ENCODE data around the gene AREL1. TPM values are rescaled to one million over a fixed set of nuclear protein-coding genes. Genes with fewer than 3 reads are reported as not detected.

Gene AREL1
- total RNA-seq, 4 donors from 2014 or later, result 18.0 to 44.2 (median 30.1) TPM

DNA sequence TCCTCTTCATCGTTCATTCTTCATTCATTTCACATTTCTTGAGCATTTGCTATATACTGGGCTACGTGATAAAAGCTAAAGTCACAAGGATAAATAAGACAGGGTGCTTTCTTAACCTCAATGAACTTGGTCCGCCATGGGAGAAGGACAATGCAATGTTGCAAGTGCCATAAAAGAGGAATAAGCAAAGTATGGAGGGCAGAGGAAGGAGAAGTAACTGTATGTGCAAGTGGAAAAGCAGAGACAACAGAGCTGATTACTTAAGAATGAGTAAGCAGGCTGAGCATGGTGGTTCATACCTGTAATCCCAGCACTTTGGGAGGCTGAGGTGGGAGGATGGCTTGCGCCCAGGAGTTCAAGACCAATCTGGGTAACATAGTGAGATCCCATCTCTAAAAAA is 14.4 kb downstream of the AREL1 start:
- Histone ChIP-seq H3K36me3 (peaks cover 12% of the 10 kb centered on the region), H3K4me3 (no peak overlapping the region), H3K9me3 (peaks cover 4% of the 10 kb centered on the region), H3K27me3 (no peaks in the 10 kb centered on the region), H3K4me1 (no peaks in the 10 kb centered on the region), H3K27ac (no peak overlapping the region)
- WGBS, result 96% methylated on average over 4 of the region's 4 CpGs
- no peak for DNase-seq (ENCODE audit: low spot score in 2 of 2)
- no peak for TF ChIP-seq CTCF (IDR thresholded peaks at IDR 0.05)
- no peak for TF ChIP-seq POLR2AphosphoS5 (IDR thresholded peaks at IDR 0.05)
- no peak for TF ChIP-seq POLR2A (IDR thresholded peaks at IDR 0.05)
- no peak for TF ChIP-seq EP300 (IDR thresholded peaks at IDR 0.05)

GRCh38 chr14:74697976-74698375 is 14.9 kb downstream of the AREL1 start:
- 94% methylated on average over 2 of the region's 2 CpGs for WGBS
- no peaks in the 10 kb centered on the region for H3K4me1 ChIP-seq
- no peak for DNase-seq (ENCODE audit: low spot score in 2 of 2)
- H3K9me3 ChIP-seq, result peaks cover 3% of the 10 kb centered on the region
- H3K36me3 ChIP-seq, result peaks cover 12% of the 10 kb centered on the region
- no peak overlapping the region for H3K27ac ChIP-seq
- no peak overlapping the region for H3K4me3 ChIP-seq
- TF ChIP-seq POLR2A (IDR thresholded peaks at IDR 0.05) (no peak), CTCF (IDR thresholded peaks at IDR 0.05) (no peak), POLR2AphosphoS5 (IDR thresholded peaks at IDR 0.05) (no peak), EP300 (IDR thresholded peaks at IDR 0.05) (no peak)
- no peaks in the 10 kb centered on the region for H3K27me3 ChIP-seq

- no peak overlapping the region for H3K27ac ChIP-seq
- WGBS, result 82% methylated on average over 2 of the region's 2 CpGs
Measured at GRCh38 chr14:74697543-74697942, 15.3 kb downstream of the AREL1 start.

DNA sequence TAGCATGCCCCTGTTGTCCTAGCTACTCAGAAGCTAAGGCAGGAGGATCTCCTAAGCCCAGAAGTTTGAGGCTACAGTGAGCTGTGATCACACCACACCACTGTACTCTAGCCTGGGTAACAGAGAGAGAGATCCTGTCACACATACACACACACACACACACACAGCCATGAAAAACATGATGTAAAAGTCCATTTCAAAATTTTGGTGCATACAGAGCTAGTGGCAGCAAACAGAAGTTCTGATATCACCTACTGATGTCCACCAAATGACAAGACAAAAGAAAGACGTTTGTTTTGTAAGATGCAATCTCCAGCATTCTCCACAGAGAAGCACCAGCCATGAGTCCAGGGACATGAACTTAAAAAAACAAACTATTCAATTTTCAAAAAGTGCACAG is 15.9 kb downstream of the AREL1 start:
- TF ChIP-seq CTCF (IDR thresholded peaks at IDR 0.05), result no peak
- no peak for TF ChIP-seq POLR2AphosphoS5 (IDR thresholded peaks at IDR 0.05)
- TF ChIP-seq POLR2A (IDR thresholded peaks at IDR 0.05), result no peak
- no peak for TF ChIP-seq EP300 (IDR thresholded peaks at IDR 0.05)
- no peak overlapping the region for H3K27ac ChIP-seq
- H3K4me3 ChIP-seq, result no peak overlapping the region
- no peaks in the 10 kb centered on the region for H3K9me3 ChIP-seq
- H3K27me3 ChIP-seq, result no peaks in the 10 kb centered on the region
- H3K4me1 ChIP-seq, result no peaks in the 10 kb centered on the region
- peaks cover 12% of the 10 kb centered on the region for H3K36me3 ChIP-seq
- WGBS, result 90% methylated on average over 1 of the region's 1 CpG
- DNase-seq (ENCODE audit: low spot score in 2 of 2), result no peak

More at GRCh38 chr14:74697543-74697942, 15.3 kb downstream of the AREL1 start:
- H3K4me1 ChIP-seq, result no peaks in the 10 kb centered on the region
- no peaks in the 10 kb centered on the region for H3K27me3 ChIP-seq
- no peak for DNase-seq (ENCODE audit: low spot score in 2 of 2)
- H3K36me3 ChIP-seq, result peaks cover 12% of the 10 kb centered on the region
- H3K4me3 ChIP-seq, result no peak overlapping the region
- TF ChIP-seq POLR2A (IDR thresholded peaks at IDR 0.05) (no peak), EP300 (IDR thresholded peaks at IDR 0.05) (no peak), CTCF (IDR thresholded peaks at IDR 0.05) (no peak), POLR2AphosphoS5 (IDR thresholded peaks at IDR 0.05) (no peak)
- H3K9me3 ChIP-seq, result no peaks in the 10 kb centered on the region

GRCh38 chr14:74695406-74695805 is 17.5 kb downstream of the AREL1 start:
- Histone ChIP-seq H3K27ac (no peak overlapping the region), H3K27me3 (no peaks in the 10 kb centered on the region), H3K4me3 (no peak overlapping the region), H3K4me1 (no peaks in the 10 kb centered on the region), H3K9me3 (no peaks in the 10 kb centered on the region), H3K36me3 (peaks cover 25% of the 10 kb centered on the region)
- no peak for DNase-seq (ENCODE audit: low spot score in 2 of 2)
- 84% methylated on average over 4 of the region's 4 CpGs for WGBS
- TF ChIP-seq POLR2A (IDR thresholded peaks at IDR 0.05) (no peak), CTCF (IDR thresholded peaks at IDR 0.05) (no peak), POLR2AphosphoS5 (IDR thresholded peaks at IDR 0.05) (no peak), EP300 (IDR thresholded peaks at IDR 0.05) (no peak)

All from suprapubic skin (tissue), 4 donors.